Activated CD8-positive, alpha-beta memory T cell treated with anti-CD3 and anti-CD28 coated beads for 4 hours (primary cell): ENCODE data around the gene DDX4.

Experiments used
- DNase-seq, 2 donors: peaks; one replicate each; pipeline ENCODE4 v3.0.0-alpha.2; 2020; ENCODE audit warnings: low read depth in 2 of 2

Gene DDX4

GRCh38 chr5:55821731-55822512 lies 84.1 kb downstream of the DDX4 start:
- DNase-seq: no peak

- DNase-seq: no peak
Measured at GRCh38 chr5:55823151-55823796, 85.4 kb downstream of the DDX4 start.

- no peak for DNase-seq
Measured at GRCh38 chr5:55829956-55830355, 92.1 kb downstream of the DDX4 start.

GRCh38 chr5:55832446-55832845 lies 94.6 kb downstream of the DDX4 start:
- DNase-seq: no peak

GRCh38 chr5:55836191-55836590 lies 98.3 kb downstream of the DDX4 start:
- DNase-seq: no peak

GRCh38 chr5:55841976-55842375 lies 104.1 kb downstream of the DDX4 start:
- DNase-seq: no peak

GRCh38 chr5:55847837-55848236 lies 110.0 kb downstream of the DDX4 start:
- no peak for DNase-seq

GRCh38 chr5:55848783-55849182 lies 110.9 kb downstream of the DDX4 start:
- no peak for DNase-seq

GRCh38 chr5:55850839-55851674 lies 113.2 kb downstream of the DDX4 start, which contains the start of gene IL31RA:
TSS of gene IL31RA (plus strand) at chr5:55851357. CDS start at chr5:55851571, 214 bp downstream.
- no peak for DNase-seq

- DNase-seq: no peak
Measured at GRCh38 chr5:55851675-55851979, 113.8 kb downstream of the DDX4 start.

- no peak for DNase-seq
Measured at GRCh38 chr5:55852503-55852902, 114.6 kb downstream of the DDX4 start.

GRCh38 chr5:55853041-55853670 lies 115.3 kb downstream of the DDX4 start:
- DNase-seq: no peak

- no peak for DNase-seq
Measured at GRCh38 chr5:55853818-55854217, 116.0 kb downstream of the DDX4 start.

GRCh38 chr5:55855509-55855908 lies 117.6 kb downstream of the DDX4 start:
- no peak for DNase-seq

- no peak for DNase-seq
Measured at GRCh38 chr5:55856516-55857246, 118.8 kb downstream of the DDX4 start.

GRCh38 chr5:55857247-55857640 lies 119.4 kb downstream of the DDX4 start:
- DNase-seq: no peak

- DNase-seq: no peak
Measured at GRCh38 chr5:55858104-55858503, 120.2 kb downstream of the DDX4 start.

GRCh38 chr5:55860288-55860687 lies 122.4 kb downstream of the DDX4 start:
- no peak for DNase-seq

- no peak for DNase-seq
Measured at GRCh38 chr5:55860709-55861108, 122.8 kb downstream of the DDX4 start.

GRCh38 chr5:55864606-55865541 lies 127.0 kb downstream of the DDX4 start:
- no peak for DNase-seq
